Osteoblast (primary cell): ENCODE measurements around the gene MARCHF3. TPM values are rescaled to one million over a fixed set of nuclear protein-coding genes. Genes with fewer than 3 reads are reported as not detected.
"Not testable (repeated sequence)": the region's sequence is repeated elsewhere in the genome, so short reads cannot be mapped to it uniquely, and the experiment has no call there.

ENCODE experiments used
- DNase-seq: peaks from one replicate; pipeline ENCODE4 v3.0.0; 2011; ENCODE audit warnings: low spot score, mixed read lengths; ENCODE audit not compliant: insufficient read length; ENCODE audit errors: missing footprints
- H2AFZ ChIP-seq: 2 replicates; pipeline ENCODE4 v1.6.0; 2011; ENCODE audit warnings: mild to moderate bottlenecking, low read length
- H3K27ac ChIP-seq: 2 replicates; pipeline ENCODE4 v1.5.1; 2011; ENCODE audit warnings: mild to moderate bottlenecking, low read depth, low read length, moderate library complexity
- H3K27me3 ChIP-seq: 2 replicates; pipeline ENCODE4 v1.6.0; 2012; ENCODE audit warnings: mild to moderate bottlenecking, control low read depth, inconsistent platforms, low read length, moderate library complexity; ENCODE audit not compliant: insufficient read depth
- H3K36me3 ChIP-seq: 2 replicates; pipeline ENCODE4 v1.5.1; 2011; ENCODE audit warnings: mild to moderate bottlenecking, low read length, control low read depth, moderate library complexity; ENCODE audit not compliant: insufficient read depth
- H3K4me1 ChIP-seq: 2 replicates; pipeline ENCODE4 v1.5.1; 2011; ENCODE audit warnings: mild to moderate bottlenecking, low read length, control low read depth, moderate library complexity; ENCODE audit not compliant: insufficient read depth
- H3K4me2 ChIP-seq: 2 replicates; pipeline ENCODE4 v1.6.0; 2011; ENCODE audit warnings: mild to moderate bottlenecking, low read length; ENCODE audit not compliant: insufficient read depth
- H3K4me3 ChIP-seq: fragments of 200-600 bp; sonication (generic); 3 replicates; pipeline ENCODE4 v1.5.1; 2012; ENCODE audit warnings: mild to moderate bottlenecking, low read length, inconsistent platforms; ENCODE audit not compliant: insufficient read depth
- H3K79me2 ChIP-seq: 2 replicates; pipeline ENCODE4 v1.6.0; 2012; ENCODE audit warnings: mild to moderate bottlenecking, low read length, control low read depth, inconsistent platforms; ENCODE audit not compliant: insufficient read depth
- H3K9me3 ChIP-seq: 2 replicates; pipeline ENCODE4 v1.5.1; 2011; ENCODE audit warnings: low read depth, low read length, control low read depth
- H4K20me1 ChIP-seq: 2 replicates; pipeline ENCODE4 v1.6.0; 2012; ENCODE audit warnings: mild to moderate bottlenecking, low read length, control low read depth; ENCODE audit not compliant: insufficient read depth
- CTCF ChIP-seq: IDR thresholded peaks from 2 replicates; pipeline ENCODE4 v1.5.1; 2011; ENCODE audit warnings: mild to moderate bottlenecking, low read depth, low read length, moderate library complexity; ENCODE audit errors: extremely low read depth
- total RNA-seq: library from RNA; depleted of rRNA; stranded (reverse); fragments of >200 nt; gene quantifications from 2 replicates; pipeline ENCODE4 v1.2.3, GENCODE V29; 2012

Gene MARCHF3
- total RNA-seq, 1 donor: 2.2 TPM

- DNase-seq: no peak
- H2AFZ ChIP-seq: no peak overlapping the region
- no peaks in the 10 kb centered on the region for H3K27me3 ChIP-seq
- no peak overlapping the region for H3K4me2 ChIP-seq
- H3K36me3 ChIP-seq: no peaks in the 10 kb centered on the region
- H4K20me1 ChIP-seq: no peaks in the 10 kb centered on the region
- H3K79me2 ChIP-seq: no peaks in the 10 kb centered on the region
- no peak for TF ChIP-seq CTCF
- H3K27ac ChIP-seq: no peak overlapping the region
- no peaks in the 10 kb centered on the region for H3K4me1 ChIP-seq
- H3K9me3 ChIP-seq: no peaks in the 10 kb centered on the region
- no peak overlapping the region for H3K4me3 ChIP-seq
Observed at GRCh38 chr5:126912616-126913200, 117.7 kb downstream of the MARCHF3 start.

GRCh38 chr5:126911986-126912385 lies 118.4 kb downstream of the MARCHF3 start:
- Histone ChIP-seq H3K4me3 (no peak overlapping the region), H3K9me3 (no peaks in the 10 kb centered on the region), H3K27me3 (no peaks in the 10 kb centered on the region), H2AFZ (no peak overlapping the region), H3K36me3 (no peaks in the 10 kb centered on the region), H3K79me2 (no peaks in the 10 kb centered on the region), H4K20me1 (no peaks in the 10 kb centered on the region), H3K4me1 (no peaks in the 10 kb centered on the region), H3K4me2 (no peak overlapping the region), H3K27ac (no peak overlapping the region)
- DNase-seq: no peak
- no peak for TF ChIP-seq CTCF

DNA sequence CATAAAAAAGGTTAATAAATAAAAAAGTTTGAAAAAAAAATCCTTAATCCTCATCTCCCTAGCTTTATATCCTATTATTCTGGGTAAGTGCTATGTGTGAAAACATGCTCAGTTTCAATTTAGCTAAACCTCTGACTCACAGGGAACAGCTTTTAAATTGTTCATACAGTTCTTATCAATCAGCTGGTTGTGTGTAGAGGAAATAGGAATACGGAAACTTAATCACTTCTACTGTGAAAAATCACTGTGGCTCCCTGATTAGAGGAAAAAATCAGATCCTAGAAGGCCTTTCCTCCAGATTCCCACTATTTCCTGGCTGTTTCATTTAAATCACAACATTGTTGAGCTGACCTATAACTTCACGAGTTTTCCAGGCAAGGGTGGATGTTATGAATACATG lies 120.5 kb downstream of the MARCHF3 start:
- Histone ChIP-seq H3K4me3 (no peak overlapping the region), H3K27ac (no peak overlapping the region)
- TF ChIP-seq CTCF: no peak

DNA sequence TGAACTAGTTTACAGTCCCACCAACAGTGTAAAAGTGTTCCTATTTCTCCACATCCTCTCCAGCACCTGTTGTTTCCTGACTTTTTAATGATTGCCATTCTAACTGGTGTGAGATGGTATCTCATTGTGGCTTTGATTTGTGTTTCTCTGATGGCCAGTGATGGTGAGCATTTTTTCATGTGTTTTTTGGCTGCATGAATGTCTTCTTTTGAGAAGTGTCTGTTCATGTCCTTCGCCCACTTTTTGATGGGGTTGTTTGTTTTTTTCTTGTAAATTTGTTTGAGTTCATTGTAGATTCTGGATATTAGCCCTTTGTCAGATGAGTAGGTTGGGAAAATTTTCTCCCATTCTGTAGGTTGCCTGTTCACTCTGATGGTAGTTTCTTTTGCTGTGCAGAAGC lies 126.0 kb downstream of the MARCHF3 start:
- not testable (repeated sequence) for H4K20me1 ChIP-seq, H3K9me3 ChIP-seq, H3K4me2 ChIP-seq, H2AFZ ChIP-seq, H3K4me1 ChIP-seq, H3K4me3 ChIP-seq, DNase-seq, H3K36me3 ChIP-seq, H3K79me2 ChIP-seq, H3K27me3 ChIP-seq, H3K27ac ChIP-seq

More for the DNA sequence above, 120.5 kb downstream of the MARCHF3 start:
- DNase-seq: no peak
- Histone ChIP-seq H4K20me1 (no peaks in the 10 kb centered on the region), H3K36me3 (no peaks in the 10 kb centered on the region), H3K4me1 (no peaks in the 10 kb centered on the region), H3K27me3 (no peaks in the 10 kb centered on the region), H3K9me3 (no peaks in the 10 kb centered on the region), H3K4me2 (no peak overlapping the region), H3K79me2 (no peaks in the 10 kb centered on the region), H2AFZ (no peak overlapping the region)
